Tibial artery (tissue), 4 donors: ENCODE measurements around the gene PRDM7.
"Not testable (repeated sequence)": the region's sequence is repeated elsewhere in the genome, so short reads cannot be mapped to it uniquely, and the experiment has no call there.

Experiments used
- DNase-seq, 2 donors: peaks; one replicate each; pipeline ENCODE4 v3.0.0-alpha.2; 2019
- H3K27ac ChIP-seq, 2 donors: fragments of 200-600 bp; sonication (generic) in 1 of 2; 1 replicate in 1 of 2; 2 replicates in 1 of 2; pipeline ENCODE4 v1.5.1; 2018 to 2019; ENCODE audit warnings: mild to moderate bottlenecking in 1 of 2
- H3K27me3 ChIP-seq, 2 donors: fragments of 200-600 bp; sonication (generic) in 1 of 2; one replicate each; pipeline versions ENCODE4 v1.5.1 to v1.6.0; 2016 to 2019
- H3K36me3 ChIP-seq, 3 donors: fragments of 200-600 bp; sonication (generic) in 2 of 3; one replicate each; pipeline ENCODE4 v1.5.1; 2016 to 2019; ENCODE audit warnings: mild to moderate bottlenecking in 2 of 3
- H3K4me1 ChIP-seq, 4 donors: fragments of 200-600 bp; sonication (generic) in 2 of 4; 1 replicate in 3 of 4; 2 replicates in 1 of 4; pipeline ENCODE4 v1.5.1; 2016 to 2019
- H3K4me3 ChIP-seq, 2 donors: fragments of 200-600 bp; sonication (generic) in 1 of 2; 1 replicate in 1 of 2; 2 replicates in 1 of 2; pipeline ENCODE4 v1.5.1; 2018 to 2019; ENCODE audit warnings: mild to moderate bottlenecking in 2 of 2
- H3K9me3 ChIP-seq, 3 donors: fragments of 200-600 bp; sonication (generic) in 1 of 3; one replicate each; pipeline ENCODE4 v1.5.1; 2016 to 2019
- CTCF ChIP-seq, 2 experiments: fragments of 200-600 bp in 1 of 2; fragments of 450-650 bp in 1 of 2; IDR thresholded peaks; one replicate each; pipeline ENCODE4 v1.5.1; 2017 to 2019; ENCODE audit warnings: antibody characterized with exemption in 2 of 2, mild to moderate bottlenecking in 1 of 2, moderate library complexity in 1 of 2
- intact Hi-C: fragments of 100-400 bp; cut with DNase I; formaldehyde crosslinking; loops from one replicate; pipeline ENCODE4 v1.15.0; 2023; ENCODE audit warnings: low total_unique reads

Gene PRDM7

GRCh38 chr16:90094296-90094695 lies 17.2 kb upstream of the PRDM7 start:
- H3K27me3 ChIP-seq, H3K9me3 ChIP-seq, H3K4me3 ChIP-seq, H3K4me1 ChIP-seq, DNase-seq, intact Hi-C loops, H3K27ac ChIP-seq, H3K36me3 ChIP-seq: not testable (repeated sequence)

- H3K27ac ChIP-seq, H3K4me3 ChIP-seq, DNase-seq, H3K9me3 ChIP-seq, intact Hi-C loops, H3K4me1 ChIP-seq, H3K36me3 ChIP-seq, H3K27me3 ChIP-seq: not testable (repeated sequence)
Observed at GRCh38 chr16:90093799-90094198, 16.7 kb upstream of the PRDM7 start.

- H3K4me3 ChIP-seq, H3K27me3 ChIP-seq, H3K4me1 ChIP-seq, H3K9me3 ChIP-seq, H3K36me3 ChIP-seq, DNase-seq, intact Hi-C loops, H3K27ac ChIP-seq: not testable (repeated sequence)
Observed at GRCh38 chr16:90092781-90093180, 15.7 kb upstream of the PRDM7 start.

GRCh38 chr16:90084215-90084950 lies 7.3 kb upstream of the PRDM7 start:
- Histone ChIP-seq H3K4me3 (no peak overlapping the region), H3K27me3 (peaks cover 0 to 16% of the 10 kb centered on the region in 2 donors), H3K27ac (no peak overlapping the region), H3K4me1 (no peaks in the 10 kb centered on the region), H3K9me3 (peaks cover 0 to 6% (median 0%) of the 10 kb centered on the region in 3 donors), H3K36me3 (no peaks in the 10 kb centered on the region)
- intact Hi-C loops: no loop called here
- no peak for TF ChIP-seq CTCF (IDR thresholded peaks at IDR 0.05)
- DNase-seq: no peak

GRCh38 chr16:90083139-90083538 lies 6.0 kb upstream of the PRDM7 start:
- no peak overlapping the region for H3K4me3 ChIP-seq
- peaks cover 0 to 20% of the 10 kb centered on the region in 2 donors for H3K27me3 ChIP-seq
- intact Hi-C loops: no loop called here
- peaks cover 0 to 6% (median 0%) of the 10 kb centered on the region in 3 donors for H3K9me3 ChIP-seq
- peaks cover 0 to 3% (median 0%) of the 10 kb centered on the region in 4 donors for H3K4me1 ChIP-seq
- DNase-seq: no peak
- no peaks in the 10 kb centered on the region for H3K36me3 ChIP-seq
- no peak overlapping the region for H3K27ac ChIP-seq
- no peak for TF ChIP-seq CTCF (IDR thresholded peaks at IDR 0.05)

- no peak overlapping the region for H3K4me3 ChIP-seq
- intact Hi-C loops: no loop called here
- H3K27ac ChIP-seq: no peak overlapping the region
- no peak for TF ChIP-seq CTCF (IDR thresholded peaks at IDR 0.05)
- DNase-seq: no peak
- H3K9me3 ChIP-seq: peaks cover 0 to 6% (median 0%) of the 10 kb centered on the region in 3 donors
- H3K27me3 ChIP-seq: peaks cover 0 to 29% of the 10 kb centered on the region in 2 donors
- H3K4me1 ChIP-seq: peaks cover 0 to 15% (median 9%) of the 10 kb centered on the region in 4 donors
- H3K36me3 ChIP-seq: no peaks in the 10 kb centered on the region
Observed at GRCh38 chr16:90081606-90081970, 4.5 kb upstream of the PRDM7 start.

GRCh38 chr16:90078579-90078895 lies 1.4 kb upstream of the PRDM7 start:
- H3K27ac ChIP-seq: no peak overlapping the region
- H3K36me3 ChIP-seq: no peaks in the 10 kb centered on the region
- no peak for TF ChIP-seq CTCF (IDR thresholded peaks at IDR 0.05)
- no peak for DNase-seq
- H3K27me3 ChIP-seq: peaks cover 0 to 32% of the 10 kb centered on the region in 2 donors
- H3K4me3 ChIP-seq: no peak overlapping the region
- intact Hi-C loops: no loop called here
- H3K4me1 ChIP-seq: peaks cover 0 to 15% (median 9%) of the 10 kb centered on the region in 4 donors
- no peaks in the 10 kb centered on the region for H3K9me3 ChIP-seq
